Gastrocnemius medialis (tissue), 4 donors: Measurements from ENCODE around the gene DDX21. TPM values are rescaled to one million over a fixed set of nuclear protein-coding genes. Genes with fewer than 3 reads are reported as not detected.

Experiments used
- ATAC-seq, 2 donors: fragments of 150-250 bp; one replicate each; pipeline ENCODE4 v1.9.1; 2016
- DNase-seq, 2 donors: peaks; one replicate each; pipeline ENCODE4 v3.0.0-alpha.2; 2019
- H3K27ac ChIP-seq, 4 donors: fragments of 200-600 bp; sonication (generic); 1 replicate in 1 of 4; 2 replicates in 3 of 4; pipeline ENCODE4 v1.5.1; 2016 to 2018; ENCODE audit warnings: mild to moderate bottlenecking in 2 of 4, moderate library complexity in 1 of 4
- H3K27me3 ChIP-seq, 3 donors: fragments of 200-600 bp; sonication (generic) in 2 of 3; 1 replicate in 1 of 3; 2 replicates in 2 of 3; pipeline versions ENCODE4 v1.5.1 to v1.6.0; 2016 to 2019; ENCODE audit warnings: mild to moderate bottlenecking in 1 of 3, moderate library complexity in 1 of 3
- H3K36me3 ChIP-seq, 2 donors: fragments of 200-600 bp; sonication (generic) in 1 of 2; one replicate each; pipeline ENCODE4 v1.5.1; 2017 to 2018
- H3K4me1 ChIP-seq, 2 donors: fragments of 200-600 bp; sonication (generic) in 1 of 2; one replicate each; pipeline ENCODE4 v1.5.1; 2016 to 2017; ENCODE audit warnings: mild to moderate bottlenecking in 2 of 2
- H3K4me3 ChIP-seq, 4 donors: fragments of 200-600 bp; sonication (generic) in 3 of 4; 1 replicate in 1 of 4; 2 replicates in 3 of 4; pipeline ENCODE4 v1.5.1; 2016 to 2019; ENCODE audit warnings: mild to moderate bottlenecking in 2 of 4
- H3K9me3 ChIP-seq, 3 donors: fragments of 200-600 bp; sonication (generic) in 2 of 3; 1 replicate in 1 of 3; 2 replicates in 2 of 3; pipeline ENCODE4 v1.5.1; 2016 to 2019
- POLR2A ChIP-seq, 2 donors: fragments of 450-650 bp; IDR thresholded peaks; one replicate each; pipeline ENCODE4 v1.6.1; 2017; ENCODE audit warnings: antibody characterized with exemption in 2 of 2, mild to moderate bottlenecking in 2 of 2, moderate library complexity in 2 of 2
- in situ Hi-C, 4 donors: fragments of 200-750 bp; cut with MboI; loops; one replicate each; pipeline versions ENCODE4 v1.15.0 to v1.8.0; 2017; ENCODE audit warnings: low sequenced_read_pairs in 4 of 4
- intact Hi-C: fragments of 100-400 bp; cut with DNase I; formaldehyde crosslinking; loops from one replicate; pipeline ENCODE4 v1.15.1; 2023; ENCODE audit warnings: low total_unique reads
- total RNA-seq, 4 donors: library from RNA; depleted of rRNA; stranded (reverse); fragments of >200 nt; gene quantifications; one replicate each; pipeline versions ENCODE4 v1.1.0 to v1.2.3, GENCODE V29; 2016
- TF ChIP-seq, protein P1 (sequence below), 5 experiments: fragments of 450-650 bp in 3 of 5; fragments of 200-600 bp in 2 of 5; sonication (generic) in 2 of 5; IDR thresholded peaks in 4 of 5; conservative IDR thresholded peaks in 1 of 5; 1 replicate in 4 of 5; 2 replicates in 1 of 5; pipeline ENCODE4 v1.5.1; 2016 to 2019; ENCODE audit warnings: antibody characterized with exemption in 5 of 5, mild to moderate bottlenecking in 3 of 5, moderate library complexity in 3 of 5

Gene DDX21
- total RNA-seq, 4 donors from 2014 or later = 44.4 to 66.8 (median 53.7) TPM

DNA sequence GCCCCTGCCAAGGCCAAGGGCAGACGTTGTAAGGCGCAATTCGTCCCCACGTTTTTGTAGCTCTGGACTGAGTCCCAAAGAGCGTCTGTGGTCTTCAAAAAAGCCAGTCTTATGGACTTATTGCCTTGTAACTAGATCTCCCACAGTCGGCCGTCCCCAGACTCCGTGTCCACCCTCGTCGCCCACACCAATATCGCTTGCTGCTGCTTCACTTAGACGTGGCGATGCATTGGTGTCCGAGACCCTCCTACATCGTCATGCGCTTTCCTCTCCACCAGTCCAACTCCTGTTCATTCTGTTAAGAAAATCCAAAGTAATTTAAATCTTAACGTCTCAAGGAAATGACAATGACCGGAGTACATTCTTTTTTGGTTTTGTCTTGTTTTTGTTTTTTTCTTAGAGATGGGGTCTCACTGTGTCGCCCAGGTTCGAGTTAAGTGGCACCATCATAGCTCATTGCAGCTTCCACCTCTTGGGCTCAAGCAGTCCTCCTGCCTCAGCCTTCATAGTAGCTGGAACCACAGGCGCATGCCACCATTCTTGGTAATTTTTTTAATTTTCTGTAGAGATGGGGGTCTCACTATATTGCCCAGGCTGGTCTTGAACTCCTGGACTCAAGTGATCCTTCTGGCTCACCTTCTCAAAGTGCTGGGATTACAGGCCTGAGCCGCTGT is 33.5 kb downstream of the DDX21 start:
- intact Hi-C loops (loop anchor here (1.0 to 2.0 kb wide), 2 partner anchors 104 to 133 kb away; no protein-coding TSS in a partner anchor), in situ Hi-C loops (loop anchor here in 2 of 4 donors (10.0 to 25.0 kb wide), 3 partner anchors 195 to 423 kb away; partner anchors contain the start of genes SUPV3L1 (in 1 of the 2) and TACR2 (in 1 of the 2))
- no peak for ATAC-seq
- peaks cover 38 to 48% of the 10 kb centered on the region in 2 donors for H3K4me1 ChIP-seq
- no peaks in the 10 kb centered on the region for H3K27me3 ChIP-seq
- no peaks in the 10 kb centered on the region for H3K9me3 ChIP-seq
- peaks cover 0 to 14% of the 10 kb centered on the region in 2 donors for H3K36me3 ChIP-seq
- peak overlapping the region; percentile 90 to 92 (median 90) for H3K4me3 ChIP-seq
- TF ChIP-seq POLR2A (IDR thresholded peaks at IDR 0.05) = no peak
- TF ChIP-seq, protein P1, sequence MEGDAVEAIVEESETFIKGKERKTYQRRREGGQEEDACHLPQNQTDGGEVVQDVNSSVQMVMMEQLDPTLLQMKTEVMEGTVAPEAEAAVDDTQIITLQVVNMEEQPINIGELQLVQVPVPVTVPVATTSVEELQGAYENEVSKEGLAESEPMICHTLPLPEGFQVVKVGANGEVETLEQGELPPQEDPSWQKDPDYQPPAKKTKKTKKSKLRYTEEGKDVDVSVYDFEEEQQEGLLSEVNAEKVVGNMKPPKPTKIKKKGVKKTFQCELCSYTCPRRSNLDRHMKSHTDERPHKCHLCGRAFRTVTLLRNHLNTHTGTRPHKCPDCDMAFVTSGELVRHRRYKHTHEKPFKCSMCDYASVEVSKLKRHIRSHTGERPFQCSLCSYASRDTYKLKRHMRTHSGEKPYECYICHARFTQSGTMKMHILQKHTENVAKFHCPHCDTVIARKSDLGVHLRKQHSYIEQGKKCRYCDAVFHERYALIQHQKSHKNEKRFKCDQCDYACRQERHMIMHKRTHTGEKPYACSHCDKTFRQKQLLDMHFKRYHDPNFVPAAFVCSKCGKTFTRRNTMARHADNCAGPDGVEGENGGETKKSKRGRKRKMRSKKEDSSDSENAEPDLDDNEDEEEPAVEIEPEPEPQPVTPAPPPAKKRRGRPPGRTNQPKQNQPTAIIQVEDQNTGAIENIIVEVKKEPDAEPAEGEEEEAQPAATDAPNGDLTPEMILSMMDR (IDR thresholded peaks at IDR 0.05 in 4 of 5, conservative IDR thresholded peaks at IDR 0.05 in 1 of 5) = no peak
- no peak for DNase-seq
- peak overlapping the region; percentile 78 to 87 (median 84) for H3K27ac ChIP-seq

DNA sequence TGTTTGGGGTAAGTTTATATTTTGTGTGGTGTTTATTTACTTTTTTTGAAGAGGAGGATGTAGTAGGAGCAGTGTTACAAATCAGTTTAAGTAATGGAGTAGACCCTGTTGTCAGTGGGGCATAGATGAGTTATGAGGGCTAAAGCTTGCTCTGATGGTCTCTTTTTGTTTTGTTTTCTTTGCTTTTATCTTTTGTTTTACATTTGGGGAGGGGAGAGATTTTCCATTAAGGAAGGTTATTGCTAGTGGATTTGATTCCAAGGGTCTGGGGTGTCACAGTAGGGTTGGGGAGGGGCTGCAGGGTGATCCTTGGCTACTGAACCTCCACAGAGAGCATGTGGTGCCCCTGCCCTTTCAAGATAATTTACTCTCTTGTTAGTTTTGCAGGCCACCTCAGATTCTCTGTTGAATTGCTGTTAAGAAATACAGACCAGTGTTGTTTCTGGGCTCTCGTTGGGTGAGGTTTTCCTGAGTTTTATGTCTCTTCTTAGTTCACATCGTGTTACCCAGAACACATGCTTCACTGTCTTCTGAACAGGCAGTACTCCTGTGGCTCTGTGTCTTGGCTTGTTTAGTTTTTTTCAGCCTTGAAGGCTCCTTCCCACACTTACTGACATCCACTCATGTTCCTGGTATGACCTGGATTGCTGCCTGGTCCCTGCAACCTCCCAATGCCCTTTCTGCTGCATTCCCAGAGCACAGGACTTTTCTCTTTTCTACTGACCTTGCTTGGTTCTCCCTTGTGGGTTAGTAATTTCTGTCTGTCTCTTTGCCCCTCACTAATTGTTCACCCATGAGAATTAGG is 36.9 kb downstream of the DDX21 start:
- H3K4me3 ChIP-seq = no peak overlapping the region
- DNase-seq (peak; percentile 32 to 55), ATAC-seq (peak; percentile 39 to 45)

DNA sequence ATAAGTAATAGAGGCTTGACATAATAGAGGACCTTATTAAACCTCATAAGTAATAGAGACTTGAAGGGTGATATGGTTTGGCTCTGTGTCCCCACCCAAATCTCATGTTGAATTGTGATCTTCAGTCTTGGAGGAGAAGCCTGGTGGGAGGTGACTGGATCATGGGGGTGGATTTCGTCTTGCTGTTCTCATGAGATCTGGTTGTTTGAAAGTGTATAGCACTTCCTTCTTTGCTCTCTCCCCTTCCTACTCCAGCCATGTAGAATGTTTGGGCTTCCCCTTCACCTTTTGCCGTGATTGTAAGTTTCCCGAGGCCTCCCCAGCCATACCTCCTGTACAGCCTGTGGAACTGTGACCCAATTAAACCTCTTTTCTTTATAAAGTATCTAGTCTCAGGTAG is 41.2 kb downstream of the DDX21 start:
- TF ChIP-seq, protein P1 (IDR thresholded peaks at IDR 0.05 in 4 of 5, conservative IDR thresholded peaks at IDR 0.05 in 1 of 5) = no peak
- no peak for TF ChIP-seq POLR2A (IDR thresholded peaks at IDR 0.05)
- Histone ChIP-seq H3K27me3 (no peaks in the 10 kb centered on the region), H3K4me3 (no peak overlapping the region), H3K27ac (peak overlapping the region; percentile 55 to 69 (median 64)), H3K9me3 (no peaks in the 10 kb centered on the region), H3K36me3 (peaks cover 0 to 23% of the 10 kb centered on the region in 2 donors), H3K4me1 (peaks cover 33 to 34% of the 10 kb centered on the region in 2 donors)
- ATAC-seq (no peak), DNase-seq (no peak)
- in situ Hi-C loops (loop anchor here in 3 of 4 donors (10.0 to 25.0 kb wide), 3 partner anchors 98 to 415 kb away; partner anchors contain the start of gene TACR2 (in 1 of the 3)), intact Hi-C loops (loop anchor here (5.0 kb wide), 1 partner anchor 185 kb away; the partner anchor contains the start of gene SUPV3L1)

More for the DNA sequence above, 36.9 kb downstream of the DDX21 start:
- H3K4me1 ChIP-seq = peaks cover 48 to 62% of the 10 kb centered on the region in 2 donors
- H3K36me3 ChIP-seq = no peaks in the 10 kb centered on the region
- intact Hi-C loops (no loop called here), in situ Hi-C loops (loop anchor here in 3 of 4 donors (5.0 to 25.0 kb wide), 4 partner anchors 99 to 419 kb away; partner anchors contain the start of gene TACR2 (in 1 of the 3))
- H3K9me3 ChIP-seq = no peaks in the 10 kb centered on the region
- H3K27me3 ChIP-seq = no peaks in the 10 kb centered on the region
- peak overlapping the region; percentile 53 to 72 (median 63) for H3K27ac ChIP-seq
- TF ChIP-seq, protein P1 (IDR thresholded peaks at IDR 0.05 in 4 of 5, conservative IDR thresholded peaks at IDR 0.05 in 1 of 5) = no peak
- no peak for TF ChIP-seq POLR2A (IDR thresholded peaks at IDR 0.05)

- Histone ChIP-seq H3K9me3 (no peaks in the 10 kb centered on the region), H3K27ac (peak overlapping the region in 1 of 4 donors; percentile 27), H3K36me3 (peaks cover 0 to 42% of the 10 kb centered on the region in 2 donors), H3K27me3 (no peaks in the 10 kb centered on the region), H3K4me3 (no peak overlapping the region), H3K4me1 (no peaks in the 10 kb centered on the region)
- intact Hi-C loops (loop anchor here (2.0 kb wide), 1 partner anchor 88 kb away; no protein-coding TSS in a partner anchor), in situ Hi-C loops (loop anchor here in 1 of 4 donors (10.0 kb wide), 1 partner anchor 90 kb away; no protein-coding TSS in a partner anchor)
- ATAC-seq (peak in 1 of 2 donors; percentile 24), DNase-seq (no peak)
- TF ChIP-seq POLR2A (IDR thresholded peaks at IDR 0.05) = no peak
- TF ChIP-seq, protein P1 (IDR thresholded peaks at IDR 0.05 in 4 of 5, conservative IDR thresholded peaks at IDR 0.05 in 1 of 5) = peak; percentile 20 to 42 (median 40)
Measured at GRCh38 chr10:69004821-69005220, 48.9 kb downstream of the DDX21 start.
